NCI-H510A treated with DMSO at 0.1 percent for 48 hours (cell line): ENCODE measurements around the gene CBX4.

Source experiments
- DNase-seq: peaks from one replicate; lab custom pipeline; 2025; lab: John Stamatoyannopoulos, UW

CBX4 gene

GRCh38 chr17:79841369-79842135, 2.3 kb upstream of the CBX4 start:
- no peak for DNase-seq

GRCh38 chr17:79840989-79841286, 1.7 kb upstream of the CBX4 start:
- no peak for DNase-seq

DNA sequence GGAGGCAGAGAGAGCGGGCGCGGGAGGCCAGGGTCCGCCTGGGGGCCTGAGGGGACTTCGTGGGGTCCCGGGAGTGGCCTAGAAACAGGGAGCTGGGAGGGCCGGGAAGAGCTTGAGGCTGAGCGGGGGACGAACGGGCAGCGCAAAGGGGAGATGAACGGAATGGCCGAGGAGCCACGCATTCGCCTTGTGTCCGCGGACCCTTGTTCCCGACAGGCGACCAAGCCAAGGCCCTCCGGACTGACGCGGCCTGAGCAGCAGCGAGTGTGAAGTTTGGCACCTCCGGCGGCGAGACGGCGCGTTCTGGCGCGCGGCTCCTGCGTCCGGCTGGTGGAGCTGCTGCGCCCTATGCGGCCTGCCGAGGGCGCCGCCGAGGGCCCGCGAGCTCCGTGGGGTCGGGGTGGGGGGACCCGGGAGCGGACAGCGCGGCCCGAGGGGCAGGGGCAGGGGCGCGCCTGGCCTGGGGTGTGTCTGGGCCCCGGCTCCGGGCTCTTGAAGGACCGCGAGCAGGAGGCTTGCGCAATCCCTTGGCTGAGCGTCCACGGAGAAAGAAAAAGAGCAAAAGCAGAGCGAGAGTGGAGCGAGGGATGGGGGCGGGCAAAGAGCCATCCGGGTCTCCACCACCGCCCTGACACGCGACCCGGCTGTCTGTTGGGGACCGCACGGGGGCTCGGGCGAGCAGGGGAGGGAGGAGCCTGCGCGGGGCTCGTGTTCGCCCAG, 1.2 kb upstream of the CBX4 start:
- no peak for DNase-seq

GRCh38 chr17:79838522-79839274, 542 bp downstream of the CBX4 start:
- DNase-seq: peak; percentile 55

DNA sequence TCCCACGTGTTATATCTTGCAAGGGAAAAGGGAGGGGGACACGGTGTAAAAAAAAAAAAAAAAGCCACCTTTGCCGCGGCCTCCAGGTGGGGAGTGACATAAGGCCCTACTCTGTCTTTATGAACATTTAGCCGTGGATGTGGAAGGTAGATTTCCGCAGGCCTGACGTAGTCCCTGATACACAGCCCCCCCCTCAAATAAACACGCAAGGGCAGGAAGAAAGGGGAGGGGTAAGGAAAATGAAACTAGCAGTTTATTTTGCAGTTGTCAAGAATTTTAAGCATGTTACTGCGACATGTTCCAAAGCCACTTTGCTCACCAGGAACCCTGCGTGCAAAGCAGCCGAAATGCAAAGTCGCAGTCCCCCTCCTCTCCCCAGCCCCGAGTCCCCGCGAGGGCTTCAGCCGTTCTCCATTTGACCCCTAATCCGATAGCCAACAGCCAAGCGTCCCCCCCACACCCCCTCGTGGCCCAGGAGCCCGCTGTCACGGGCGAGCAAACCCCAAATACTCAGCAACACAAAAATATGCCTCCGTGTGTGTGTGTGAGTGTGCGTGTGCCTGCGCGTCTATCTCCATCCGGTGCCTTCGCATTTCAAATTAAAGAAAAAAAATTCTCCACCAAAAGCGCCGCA, 1.2 kb downstream of the CBX4 start:
- no peak for DNase-seq

DNA sequence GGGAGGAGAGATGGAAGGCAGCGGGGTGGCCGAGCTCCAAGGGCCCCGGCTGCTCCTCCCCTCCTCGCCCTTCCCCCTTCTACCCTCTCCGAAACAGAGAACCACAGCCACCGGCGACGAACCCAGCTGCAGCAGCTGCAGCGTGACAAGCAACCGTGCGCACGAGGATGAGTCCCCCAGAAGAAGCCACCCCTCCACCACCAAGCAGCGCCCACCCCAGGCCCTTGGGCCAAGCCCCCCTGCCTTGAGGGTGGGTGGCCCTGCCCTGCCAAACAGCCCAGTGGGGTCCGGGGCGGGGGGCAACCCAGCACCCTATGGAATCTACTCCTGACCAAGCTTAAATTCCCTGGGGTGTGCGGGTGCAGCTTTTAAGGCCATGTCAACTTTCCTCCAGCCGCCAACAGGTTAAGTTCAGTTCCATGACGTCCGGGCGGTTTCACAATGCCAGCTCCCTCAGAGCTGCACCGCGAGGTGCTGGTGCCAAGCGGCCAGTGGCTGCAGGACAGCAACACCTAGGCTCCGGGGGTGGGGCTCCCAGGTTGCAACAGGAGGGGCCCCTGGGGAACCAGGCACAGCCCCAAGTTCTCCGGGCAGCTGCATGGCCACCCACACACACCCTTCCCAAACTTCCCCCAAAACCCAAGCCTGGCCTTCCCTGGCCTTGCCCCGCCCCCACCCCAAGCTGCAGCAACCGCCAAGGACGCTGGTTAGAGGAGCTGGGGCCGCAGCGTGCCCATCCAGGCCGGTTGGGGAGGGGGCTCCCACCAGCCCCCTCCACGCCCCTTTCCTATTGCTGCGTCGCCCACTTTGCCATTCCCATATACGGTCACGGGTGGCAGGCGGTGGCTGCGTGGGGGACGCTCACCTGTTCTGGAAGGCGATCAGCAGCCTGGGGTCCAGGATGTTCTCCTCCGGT, 2.0 kb downstream of the CBX4 start:
- peak; percentile 53 for DNase-seq

DNA sequence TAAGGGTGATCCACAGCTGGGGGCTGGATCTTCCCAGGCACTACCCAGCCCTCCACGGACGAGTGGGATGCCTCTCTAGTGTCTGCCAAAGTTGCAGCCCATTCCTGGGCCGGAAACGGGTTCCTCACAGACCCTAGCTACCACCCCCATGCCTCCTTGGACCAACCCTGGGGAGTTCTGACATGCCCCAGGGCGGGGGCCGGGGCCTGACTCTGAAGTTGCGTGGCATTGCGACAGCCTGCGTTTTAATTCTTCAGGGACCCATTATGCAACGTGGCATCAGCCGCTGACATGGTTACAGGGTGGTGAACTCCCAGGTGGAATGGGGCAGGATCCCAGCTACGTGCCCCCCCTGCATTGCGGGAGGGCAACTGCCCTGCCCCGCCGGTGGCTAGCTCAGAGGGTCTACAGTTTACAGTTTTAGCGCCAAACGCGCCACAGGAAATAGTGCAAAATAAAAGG, 2.7 kb downstream of the CBX4 start:
- no peak for DNase-seq

DNA sequence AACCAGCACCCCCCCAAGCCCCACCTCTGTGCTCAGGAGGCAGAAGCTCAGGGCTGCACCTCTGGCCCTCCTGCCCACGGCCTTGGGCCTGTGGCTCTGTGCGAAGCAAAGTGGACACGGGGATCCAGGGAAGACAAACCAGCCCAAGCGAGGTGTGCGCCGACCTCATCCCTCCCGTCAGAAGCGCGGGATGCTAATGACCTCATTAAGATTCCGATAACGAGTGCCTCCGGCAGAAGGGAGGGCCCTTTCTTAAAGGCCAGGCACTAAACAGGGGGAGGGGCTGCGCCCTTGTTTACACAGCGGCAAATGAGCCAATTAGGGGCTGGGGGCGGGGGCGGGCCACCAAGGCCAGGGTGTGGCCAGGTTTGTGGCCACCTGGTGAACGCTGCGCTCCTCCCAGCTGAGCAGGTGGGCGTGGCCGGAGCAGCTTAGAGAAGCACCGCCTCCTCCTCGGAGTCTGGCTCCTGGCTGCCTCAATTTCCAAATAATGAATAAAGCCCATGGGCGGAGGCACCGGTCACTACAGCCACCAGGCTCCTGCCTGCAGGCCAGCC, 3.2 kb downstream of the CBX4 start:
- peak; percentile 46 for DNase-seq

- no peak for DNase-seq
These were observed 3.8 kb downstream of the CBX4 start for GRCh38 chr17:79835470-79835899.

DNA sequence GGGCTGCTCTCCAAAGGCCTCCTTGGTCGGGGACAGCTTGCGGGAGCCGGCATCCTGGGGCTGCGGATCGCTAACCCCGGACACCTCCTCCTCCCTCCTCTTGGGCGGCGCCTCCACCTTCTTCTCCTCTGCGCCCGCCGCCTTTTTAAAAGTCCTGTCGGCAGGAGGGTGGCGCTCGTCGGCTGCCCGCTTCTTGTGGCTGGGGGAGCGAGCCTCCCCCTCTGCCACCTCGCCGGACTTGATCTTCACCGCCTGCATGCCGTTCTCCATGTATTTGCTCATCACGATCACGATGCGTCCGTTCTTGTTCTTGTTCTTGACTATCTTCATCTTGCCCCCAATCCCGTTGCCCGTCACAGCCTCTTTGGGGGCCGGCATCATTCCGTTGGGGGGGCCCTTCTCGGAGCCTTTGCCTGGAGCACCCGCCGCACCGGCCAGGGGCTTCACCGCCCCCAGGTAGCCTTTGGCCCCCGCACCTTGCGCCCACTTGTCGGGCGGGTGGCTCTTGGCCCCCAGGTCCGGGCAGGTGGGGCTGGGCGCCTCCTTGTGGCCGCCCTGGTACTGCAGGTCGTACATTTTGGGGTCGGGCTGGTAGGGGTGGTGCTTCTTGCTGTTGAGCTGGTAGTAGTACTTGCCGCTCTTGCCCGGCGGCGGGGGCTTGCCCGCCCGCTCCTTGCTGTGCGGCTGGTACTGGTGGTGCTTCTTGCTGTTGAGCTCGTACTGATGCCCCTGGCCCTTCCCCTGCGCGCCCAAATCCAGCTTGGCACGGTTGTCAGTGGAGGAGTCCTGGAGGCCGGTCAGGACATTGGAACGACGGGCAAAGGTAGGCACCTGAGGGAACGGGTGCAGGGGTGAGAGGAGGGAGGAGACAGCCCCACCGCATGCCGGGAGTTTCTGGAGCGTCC, 4.4 kb downstream of the CBX4 start:
- DNase-seq: no peak

- DNase-seq: no peak
These were observed 5.3 kb downstream of the CBX4 start for GRCh38 chr17:79833744-79834564.

DNA sequence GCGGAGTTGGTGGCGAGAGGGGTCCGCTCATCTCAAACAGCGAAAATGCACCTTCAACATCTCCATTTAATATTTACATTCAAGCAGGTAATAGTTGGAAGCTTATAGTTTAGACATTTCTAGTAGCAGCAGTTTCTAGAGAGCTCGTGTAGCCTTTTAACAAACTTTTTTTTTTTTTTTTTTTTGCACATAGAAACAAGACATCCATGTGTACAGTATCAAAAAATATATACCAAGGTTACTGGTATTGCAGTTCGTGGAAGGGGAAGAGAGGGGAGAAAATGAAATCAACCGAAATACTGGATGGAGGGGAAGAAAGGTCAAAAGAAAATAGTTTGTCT, 6.2 kb downstream of the CBX4 start:
- DNase-seq: no peak

GRCh38 chr17:79832218-79833109, 6.8 kb downstream of the CBX4 start:
- no peak for DNase-seq

DNA sequence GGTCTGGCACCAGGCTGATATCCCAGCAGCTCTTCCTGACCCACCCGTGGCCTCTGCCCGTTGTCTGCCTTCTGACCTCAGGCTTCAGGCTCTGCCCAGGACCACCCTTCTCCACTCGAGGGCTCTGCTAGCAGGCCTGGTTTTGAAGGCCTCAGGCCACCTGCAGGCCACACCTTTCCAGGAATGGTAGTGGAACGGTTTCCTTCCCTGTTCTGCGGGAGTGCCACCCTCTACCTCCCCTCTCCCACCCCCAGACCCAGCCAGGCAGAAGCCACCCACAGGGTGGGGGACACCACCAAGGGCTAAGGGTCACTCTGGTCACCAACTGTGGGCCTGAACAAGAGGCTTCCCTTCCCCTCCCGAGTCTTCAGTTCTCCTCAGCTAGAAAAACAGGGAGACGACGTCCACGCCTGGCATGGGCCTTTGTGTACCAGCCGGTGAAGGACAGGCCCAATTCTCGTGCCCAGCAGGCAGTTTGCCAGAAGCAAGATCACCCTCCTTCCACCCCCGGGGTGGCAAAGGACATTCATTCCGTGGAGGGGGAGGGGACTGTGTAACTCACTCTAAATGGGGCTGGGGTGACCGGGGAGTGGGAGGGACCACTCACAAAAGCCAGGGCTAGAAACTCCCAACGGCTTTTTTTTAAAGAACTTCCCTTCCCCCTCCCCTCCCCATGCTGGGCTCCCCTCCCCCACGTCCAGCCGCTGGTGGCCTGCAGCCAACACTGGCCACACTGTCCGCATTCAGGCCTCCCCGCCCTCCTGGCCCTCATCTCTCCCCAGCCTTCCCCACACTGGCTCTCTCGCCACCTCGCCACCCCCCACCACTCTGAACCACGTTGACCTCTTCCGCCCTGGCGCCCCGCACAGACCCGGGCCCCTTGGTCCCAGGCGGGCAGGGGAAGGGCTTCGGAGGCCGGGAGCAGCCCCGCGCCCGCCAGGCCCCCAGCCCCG, 7.7 kb downstream of the CBX4 start:
- no peak for DNase-seq

DNA sequence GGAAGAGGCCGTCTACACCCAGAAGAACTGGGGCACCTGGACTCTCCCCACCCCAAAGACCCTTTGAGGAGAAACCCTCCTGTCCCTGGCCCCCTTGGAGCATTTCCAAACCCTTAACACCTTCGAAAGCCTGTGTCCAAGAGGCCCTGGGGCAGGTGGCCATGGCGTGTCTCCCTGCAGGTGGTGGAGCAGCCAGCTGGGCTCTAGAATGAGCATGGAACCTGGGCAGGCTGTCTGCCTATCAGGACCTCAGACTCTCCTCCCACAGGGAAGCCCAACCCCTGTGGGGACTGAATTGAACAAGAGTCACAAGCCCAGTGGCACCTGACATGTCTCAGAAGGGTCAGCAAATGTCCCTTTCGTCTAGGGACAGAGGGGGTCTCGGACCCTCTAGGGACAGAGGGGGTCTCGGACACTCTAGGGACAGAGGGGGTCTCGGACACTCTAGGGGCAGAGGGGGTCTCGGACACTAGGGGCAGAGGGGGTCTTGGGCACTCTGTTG, 8.4 kb downstream of the CBX4 start:
- peak; percentile 46 for DNase-seq

GRCh38 chr17:79830303-79830702, 8.9 kb downstream of the CBX4 start:
- DNase-seq: no peak

DNA sequence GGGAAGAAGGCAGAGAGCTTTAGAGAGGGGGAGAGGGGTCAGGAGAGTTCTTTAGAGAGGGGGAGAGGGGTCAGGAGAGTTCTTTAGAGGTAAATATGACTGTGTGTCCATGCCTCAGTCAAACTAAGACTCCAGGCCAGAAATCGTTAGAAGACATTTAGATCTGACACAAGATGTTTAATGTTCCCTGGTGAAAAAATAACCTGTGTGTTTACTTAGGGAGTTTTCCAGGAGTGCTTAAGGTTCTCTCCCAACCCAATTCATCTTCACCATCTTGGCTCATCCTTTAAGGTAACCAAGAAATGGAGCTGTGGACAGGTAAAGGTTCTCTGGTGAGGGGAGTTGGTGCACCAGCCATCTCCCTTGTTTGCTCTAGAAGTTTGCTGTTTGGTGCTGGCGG, 9.8 kb downstream of the CBX4 start:
- DNase-seq: no peak
